GM12891 (cell line): Measurements from ENCODE around the gene CRTC1.

Source experiments
- POLR2A ChIP-seq: IDR thresholded peaks from 2 replicates; pipeline ENCODE4 v1.6.1; 2011; ENCODE audit warnings: low read depth, low read length, control low read depth
- POLR2AphosphoS5 ChIP-seq: IDR thresholded peaks from 2 replicates; pipeline ENCODE4 v1.6.1; 2011; ENCODE audit warnings: low read depth, low read length, control low read depth
- POU2F2 ChIP-seq: IDR thresholded peaks from 2 replicates; pipeline ENCODE4 v1.6.1; 2011; ENCODE audit warnings: low read depth, mild to moderate bottlenecking, control low read depth, low read length, moderate library complexity
- SPI1 ChIP-seq: IDR thresholded peaks from 2 replicates; pipeline ENCODE4 v1.6.1; 2011; ENCODE audit warnings: low read depth, low read length, control low read depth
- TAF1 ChIP-seq: IDR thresholded peaks from 2 replicates; pipeline ENCODE4 v1.6.1; 2011; ENCODE audit warnings: low read depth, low read length, control low read depth

DNA sequence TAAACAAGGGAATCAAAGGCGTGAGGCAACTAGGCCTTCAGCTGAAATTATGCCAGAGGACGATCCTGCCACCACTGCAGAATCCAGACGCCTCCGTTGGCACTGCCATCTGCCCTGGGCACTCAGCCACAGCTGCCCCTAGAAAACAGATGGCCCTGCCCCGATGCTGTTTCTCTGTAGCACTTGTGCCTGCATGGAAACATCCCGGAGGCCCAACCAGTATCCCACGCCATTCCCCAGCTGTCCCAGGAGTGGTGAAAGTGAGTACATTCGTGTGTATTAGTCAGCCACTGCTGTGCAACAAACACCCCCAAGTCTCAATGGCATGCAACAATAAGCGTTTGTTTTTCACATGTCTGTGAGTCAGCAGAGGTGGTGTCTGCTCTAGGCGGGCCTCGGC lies 8.9 kb upstream of the CRTC1 start:
- TF ChIP-seq POLR2A (no peak), SPI1 (no peak), POLR2AphosphoS5 (no peak), TAF1 (no peak), POU2F2 (no peak)
